Measurements from ENCODE around the gene TBC1D2B. TPM values are rescaled to one million over a fixed set of nuclear protein-coding genes. Genes with fewer than 3 reads are reported as not detected.

TBC1D2B gene
- polyA plus RNA-seq, 3 donors = 5.9 to 53.3 (median 6.2) TPM

DNA sequence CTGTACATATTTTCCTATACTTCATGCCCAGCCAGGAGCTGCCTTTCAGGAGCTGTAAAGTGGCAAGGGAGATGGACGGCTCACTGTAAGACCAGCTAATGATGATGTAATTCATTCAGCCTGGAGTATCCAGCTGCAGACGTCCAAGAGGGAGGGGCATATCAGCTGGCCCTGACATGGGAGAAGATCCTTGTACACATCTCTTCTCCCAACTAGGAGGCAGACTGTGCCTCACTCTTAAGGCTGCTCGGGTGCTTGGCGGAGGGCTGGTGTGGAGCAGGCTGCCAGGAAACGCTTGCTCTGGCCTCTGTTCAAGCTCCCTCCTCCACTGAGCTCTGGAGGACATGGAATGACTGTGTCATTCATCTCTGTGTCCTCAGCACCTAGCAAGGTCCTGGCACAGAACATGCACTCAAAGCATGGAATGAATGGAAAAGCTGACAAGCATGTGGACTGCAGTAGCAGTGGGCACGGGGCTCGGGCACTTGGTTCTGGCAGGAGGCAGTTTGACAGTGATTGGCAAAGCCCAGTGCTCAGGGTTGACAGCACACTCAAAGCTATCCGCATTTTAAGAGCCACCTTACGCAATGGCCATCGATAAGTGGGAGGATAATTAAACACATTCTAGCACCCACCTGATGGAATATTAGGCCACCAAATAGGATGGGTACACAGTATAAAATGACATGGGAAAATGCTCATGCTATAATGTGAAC, 72.4 kb downstream of the TBC1D2B start:
- Mint-ChIP-seq H3K27me3 (ENCODE audit: low read depth in 3 of 3) (peaks cover 0 to 2% (median 1%) of the 10 kb centered on the region in 3 donors), H3K4me1 (peaks cover 12% of the 10 kb centered on the region), H3K4me3 (no peak overlapping the region), H3K9me3 (peaks cover 0 to 1% (median 0%) of the 10 kb centered on the region in 7 donors), H3K27ac (peak overlapping the region in 2 of 7 donors; percentile 70 to 77), H3K36me3 (peaks cover 84 to 96% of the 10 kb centered on the region in 2 donors)
- H3K9ac ChIP-seq (ENCODE audit: insufficient read depth, low read length, poor library complexity, severe bottlenecking) = no peak overlapping the region
- WGBS (ENCODE audit: insufficient coverage) = 90% methylated on average over 6 of the region's 10 CpGs
- no peak overlapping the region for H2AFZ ChIP-seq (ENCODE audit: insufficient read depth, low read depth, low read length, poor library complexity, severe bottlenecking)
- no peak overlapping the region for H3K27ac ChIP-seq (ENCODE audit: low read depth in 1 of 2, low read length in 2 of 2)
- H3K4me3 ChIP-seq (replicated peaks in 1 of 3; ENCODE audit: low read depth in 2 of 3, low read length in 3 of 3) = no peak overlapping the region
- no peaks in the 10 kb centered on the region for H3K27me3 ChIP-seq (ENCODE audit: control insufficient read depth in 2 of 2, insufficient read depth in 2 of 2, low read length in 2 of 2)
- peaks cover 84 to 99% of the 10 kb centered on the region in 2 donors for H3K36me3 ChIP-seq (replicated peaks in 1 of 2; ENCODE audit: control insufficient read depth in 1 of 2, insufficient read depth in 2 of 2, low read length in 2 of 2)
- H3K4me2 ChIP-seq (replicated peaks; ENCODE audit: extremely low read depth, low read length, poor library complexity, severe bottlenecking) = no peak overlapping the region
- DNase-seq = no peak
- no peaks in the 10 kb centered on the region for H3K9me3 ChIP-seq (replicated peaks in 1 of 2; ENCODE audit: control insufficient read depth in 1 of 2, insufficient read depth in 1 of 2, low read length in 2 of 2)
- intact Hi-C loops (cut with micrococcal nuclease) = no loop called here
- no peaks in the 10 kb centered on the region for H3K4me1 ChIP-seq (ENCODE audit: control insufficient read depth in 1 of 2, insufficient read depth in 2 of 2, low read length in 2 of 2)
- H4K20me1 ChIP-seq (ENCODE audit: insufficient read depth, low read length) = peaks cover 58% of the 10 kb centered on the region
- TF ChIP-seq, protein P1, sequence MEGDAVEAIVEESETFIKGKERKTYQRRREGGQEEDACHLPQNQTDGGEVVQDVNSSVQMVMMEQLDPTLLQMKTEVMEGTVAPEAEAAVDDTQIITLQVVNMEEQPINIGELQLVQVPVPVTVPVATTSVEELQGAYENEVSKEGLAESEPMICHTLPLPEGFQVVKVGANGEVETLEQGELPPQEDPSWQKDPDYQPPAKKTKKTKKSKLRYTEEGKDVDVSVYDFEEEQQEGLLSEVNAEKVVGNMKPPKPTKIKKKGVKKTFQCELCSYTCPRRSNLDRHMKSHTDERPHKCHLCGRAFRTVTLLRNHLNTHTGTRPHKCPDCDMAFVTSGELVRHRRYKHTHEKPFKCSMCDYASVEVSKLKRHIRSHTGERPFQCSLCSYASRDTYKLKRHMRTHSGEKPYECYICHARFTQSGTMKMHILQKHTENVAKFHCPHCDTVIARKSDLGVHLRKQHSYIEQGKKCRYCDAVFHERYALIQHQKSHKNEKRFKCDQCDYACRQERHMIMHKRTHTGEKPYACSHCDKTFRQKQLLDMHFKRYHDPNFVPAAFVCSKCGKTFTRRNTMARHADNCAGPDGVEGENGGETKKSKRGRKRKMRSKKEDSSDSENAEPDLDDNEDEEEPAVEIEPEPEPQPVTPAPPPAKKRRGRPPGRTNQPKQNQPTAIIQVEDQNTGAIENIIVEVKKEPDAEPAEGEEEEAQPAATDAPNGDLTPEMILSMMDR (IDR thresholded peaks at IDR 0.05) = no peak
- peaks cover 3% of the 10 kb centered on the region for H3K79me2 ChIP-seq (ENCODE audit: insufficient read depth, low read length)

DNA sequence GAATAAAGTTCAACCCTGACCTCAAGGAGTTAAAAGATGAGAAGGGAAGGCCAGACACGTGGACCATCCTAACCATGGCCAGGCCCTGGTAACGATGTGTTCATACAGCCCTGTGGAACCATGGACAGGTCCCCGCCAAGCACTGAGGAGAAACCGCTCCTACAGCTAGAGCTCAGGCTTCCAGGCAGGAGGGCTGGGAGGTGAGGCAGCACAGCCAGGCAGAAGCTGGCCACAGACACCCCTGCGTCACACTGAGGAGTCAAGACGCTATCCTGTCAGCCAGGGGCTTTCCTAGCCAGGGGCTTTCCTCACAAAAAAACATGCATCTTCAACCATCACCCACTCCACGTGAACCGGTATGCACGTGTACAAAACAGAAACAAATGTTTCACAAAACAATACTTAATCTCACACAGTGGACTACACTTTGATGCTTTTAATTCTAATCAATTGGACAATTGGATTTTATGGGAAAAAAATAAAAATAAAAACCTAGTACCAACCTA, 73.2 kb downstream of the TBC1D2B start:
- Mint-ChIP-seq H3K4me1 (peaks cover 12% of the 10 kb centered on the region), H3K9me3 (peaks cover 0 to 1% (median 0%) of the 10 kb centered on the region in 7 donors), H3K27me3 (ENCODE audit: low read depth in 3 of 3) (peaks cover 0 to 2% (median 1%) of the 10 kb centered on the region in 3 donors), H3K27ac (no peak overlapping the region), H3K36me3 (peaks cover 87 to 95% of the 10 kb centered on the region in 2 donors), H3K4me3 (no peak overlapping the region)
- no peak overlapping the region for H3K9ac ChIP-seq (ENCODE audit: insufficient read depth, low read length, poor library complexity, severe bottlenecking)
- H3K9me3 ChIP-seq (replicated peaks in 1 of 2; ENCODE audit: control insufficient read depth in 1 of 2, insufficient read depth in 1 of 2, low read length in 2 of 2) = no peaks in the 10 kb centered on the region
- H3K4me3 ChIP-seq (replicated peaks in 1 of 3; ENCODE audit: low read depth in 2 of 3, low read length in 3 of 3) = no peak overlapping the region
- H2AFZ ChIP-seq (ENCODE audit: insufficient read depth, low read depth, low read length, poor library complexity, severe bottlenecking) = no peak overlapping the region
- peaks cover 87 to 100% of the 10 kb centered on the region in 2 donors for H3K36me3 ChIP-seq (replicated peaks in 1 of 2; ENCODE audit: control insufficient read depth in 1 of 2, insufficient read depth in 2 of 2, low read length in 2 of 2)
- H3K27me3 ChIP-seq (ENCODE audit: control insufficient read depth in 2 of 2, insufficient read depth in 2 of 2, low read length in 2 of 2) = no peaks in the 10 kb centered on the region
- H4K20me1 ChIP-seq (ENCODE audit: insufficient read depth, low read length) = peaks cover 61% of the 10 kb centered on the region
- intact Hi-C loops (cut with micrococcal nuclease) = no loop called here
- H3K79me2 ChIP-seq (ENCODE audit: insufficient read depth, low read length) = no peaks in the 10 kb centered on the region
- no peak overlapping the region for H3K4me2 ChIP-seq (replicated peaks; ENCODE audit: extremely low read depth, low read length, poor library complexity, severe bottlenecking)
- TF ChIP-seq, protein P1 (IDR thresholded peaks at IDR 0.05) = no peak
- H3K4me1 ChIP-seq (ENCODE audit: control insufficient read depth in 1 of 2, insufficient read depth in 2 of 2, low read length in 2 of 2) = no peaks in the 10 kb centered on the region
- no peak overlapping the region for H3K27ac ChIP-seq (ENCODE audit: low read depth in 1 of 2, low read length in 2 of 2)
- WGBS (ENCODE audit: insufficient coverage) = 94% methylated on average over 9 of the region's 9 CpGs
- DNase-seq = no peak

All from CD14-positive monocyte (primary cell).